Mucosa of descending colon (tissue), 3 donors: ENCODE results near the gene ZCCHC18. TPM values are rescaled to one million over a fixed set of nuclear protein-coding genes. Genes with fewer than 3 reads are reported as not detected.

ENCODE experiments used
- ATAC-seq: fragments of 200-7000 bp; cut with Tn5 transposase; one replicate; pipeline ENCODE4 v1.9.1; 2020; ENCODE audit warnings: mild to moderate bottlenecking, moderate library complexity
- DNase-seq, 3 donors: peaks; one replicate each; pipeline ENCODE4 v3.0.0-alpha.2; 2020
- H3K36me3 ChIP-seq: fragments of 200-600 bp; one replicate; pipeline ENCODE4 v1.8.0; 2021; ENCODE audit warnings: low read depth, mild to moderate bottlenecking
- H3K4me1 ChIP-seq: fragments of 200-600 bp; one replicate; pipeline ENCODE4 v1.8.0; 2021; ENCODE audit warnings: low read depth, mild to moderate bottlenecking
- H3K4me3 ChIP-seq: fragments of 200-600 bp; one replicate; pipeline ENCODE4 v1.8.0; 2021; ENCODE audit warnings: mild to moderate bottlenecking
- H3K9me3 ChIP-seq: fragments of 200-600 bp; one replicate; pipeline ENCODE4 v1.8.0; 2021; ENCODE audit warnings: mild to moderate bottlenecking
- CTCF ChIP-seq: fragments of 200-600 bp; IDR thresholded peaks from one replicate; pipeline ENCODE4 v1.8.0; 2022; ENCODE audit warnings: antibody characterized with exemption, mild to moderate bottlenecking
- intact Hi-C, 2 donors: fragments of 100-400 bp; cut with DNase I in 1 of 2; cut with micrococcal nuclease in 1 of 2; formaldehyde crosslinking; loops; one replicate each; pipeline versions ENCODE4 v1.11.0 to v1.11.1; 2022; cut with DNase I, micrococcal nuclease
- total RNA-seq, 3 donors: library from RNA; stranded (reverse); fragmentation: NEBNext Ultra II Directional in 2 of 3; extraction: Animal tissue kit (Norgen Biotek cat#: 25700) in 2 of 3; gene quantifications; one replicate each; pipeline versions ENCODE4 v1.2.1 to v1.2.4, GENCODE V29; 2021 to 2023
- donor health status: DM: no; HTN: no; CAD: no; lungs with moderate emphysema.
- donor health status: DM: no; HTN: no; CAD: no.
- donor health status: DM: no; HTN: yes; CAD: no.

Gene ZCCHC18
- total RNA-seq, 3 donors from 2014 or later = 0.14 to 1.0 (median 0.55) TPM

GRCh38 chrX:104118765-104119164, 6.4 kb downstream of the ZCCHC18 start:
- Histone ChIP-seq H3K9me3 (no peaks in the 10 kb centered on the region), H3K4me1 (no peaks in the 10 kb centered on the region), H3K4me3 (no peak overlapping the region), H3K36me3 (no peaks in the 10 kb centered on the region)
- no peak for TF ChIP-seq CTCF
- intact Hi-C loops = no loop called here
- ATAC-seq (no peak), DNase-seq (no peak)

DNA sequence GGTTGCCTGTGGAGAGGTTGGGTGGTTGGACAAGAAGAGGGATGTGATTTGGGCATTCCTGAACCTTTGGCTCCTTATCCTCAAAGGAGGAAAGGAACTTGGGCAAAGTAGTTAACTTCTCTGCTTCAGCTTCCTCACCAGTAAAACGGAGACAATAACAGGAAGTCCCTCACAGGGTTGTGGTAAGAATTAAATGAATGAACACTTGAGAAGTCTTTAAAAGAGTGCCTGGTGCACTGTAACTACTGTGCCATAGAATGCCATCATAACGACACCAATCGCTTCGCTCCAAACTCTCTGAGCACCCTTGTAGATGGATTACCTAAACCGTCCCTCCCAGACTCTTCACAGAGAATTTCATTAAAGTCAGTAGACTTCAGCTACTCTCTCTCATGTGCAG, 10.5 kb downstream of the ZCCHC18 start:
- no peaks in the 10 kb centered on the region for H3K4me1 ChIP-seq

GRCh38 chrX:104126856-104127255, 14.5 kb downstream of the ZCCHC18 start:
- DNase-seq = no peak

More for the DNA sequence above, 10.5 kb downstream of the ZCCHC18 start:
- no peaks in the 10 kb centered on the region for H3K36me3 ChIP-seq
- ATAC-seq = peak; percentile 35
- intact Hi-C loops = no loop called here
- no peaks in the 10 kb centered on the region for H3K9me3 ChIP-seq
- no peak for TF ChIP-seq CTCF
- no peak for DNase-seq
- no peak overlapping the region for H3K4me3 ChIP-seq

GRCh38 chrX:104130808-104131207, 18.5 kb downstream of the ZCCHC18 start:
- Histone ChIP-seq H3K9me3 (no peaks in the 10 kb centered on the region), H3K36me3 (no peaks in the 10 kb centered on the region), H3K4me3 (no peak overlapping the region), H3K4me1 (no peaks in the 10 kb centered on the region)
- intact Hi-C loops = no loop called here
- ATAC-seq = no peak
- DNase-seq = no peak
- TF ChIP-seq CTCF = no peak

More at GRCh38 chrX:104126856-104127255, 14.5 kb downstream of the ZCCHC18 start:
- no peaks in the 10 kb centered on the region for H3K4me1 ChIP-seq
- ATAC-seq = no peak
- H3K36me3 ChIP-seq = no peaks in the 10 kb centered on the region
- H3K9me3 ChIP-seq = no peaks in the 10 kb centered on the region
- H3K4me3 ChIP-seq = no peak overlapping the region
- intact Hi-C loops = no loop called here
- TF ChIP-seq CTCF = no peak

- intact Hi-C loops = loop anchor here in 1 of 2 donors (5.0 kb wide), 1 partner anchor 287 kb away; no protein-coding TSS in a partner anchor
- peak; percentile 50 for ATAC-seq
- Histone ChIP-seq H3K4me1 (no peaks in the 10 kb centered on the region), H3K36me3 (no peaks in the 10 kb centered on the region), H3K4me3 (no peak overlapping the region), H3K9me3 (no peaks in the 10 kb centered on the region)
- no peak for DNase-seq
- no peak for TF ChIP-seq CTCF
These were observed 22.4 kb downstream of the ZCCHC18 start for GRCh38 chrX:104134583-104135261.
